Right ventricle myocardium superior (tissue), 1 donor: ENCODE data around the gene ADARB1. TPM values are rescaled to one million over a fixed set of nuclear protein-coding genes. Genes with fewer than 3 reads are reported as not detected.
A peak's percentile ranks its signal among the peaks of the same experiment; 100 is the strongest.

Experiments used
- ATAC-seq: fragments of 200-7000 bp; cut with Tn5 transposase; one replicate; pipeline ENCODE4 v1.9.1; 2020; ENCODE audit warnings: mild to moderate bottlenecking; ENCODE audit not compliant: poor library complexity
- DNase-seq: peaks from one replicate; pipeline ENCODE4 v3.0.0-alpha.2; 2020
- intact Hi-C: fragments of 100-400 bp; cut with DNase I; formaldehyde crosslinking; loops from one replicate; pipeline ENCODE4 v1.11.2; 2022
- total RNA-seq: library from RNA; stranded (reverse); fragmentation: NEBNext Ultra II Directional; extraction: Animal tissue kit (Norgen Biotek cat#: 25700); gene quantifications from one replicate; pipeline ENCODE4 v1.2.1, GENCODE V29; 2021
- donor health status: DM: no; HTN: yes; CAD: no; lungs with severe emphysema.

The ADARB1 gene
- total RNA-seq, 1 donor from 2014 or later: 11.6 TPM

- intact Hi-C loops: no loop called here
- DNase-seq: no peak
- ATAC-seq: no peak
Observed at GRCh38 chr21:45219517-45219916, 145.1 kb downstream of the ADARB1 start.

GRCh38 chr21:45220071-45220481 lies 145.7 kb downstream of the ADARB1 start:
- no peak for DNase-seq
- ATAC-seq: peak; percentile 48
- intact Hi-C loops: no loop called here

- ATAC-seq (no peak), DNase-seq (no peak)
- intact Hi-C loops: no loop called here
Observed at GRCh38 chr21:45220714-45221490, 146.5 kb downstream of the ADARB1 start.

GRCh38 chr21:45222001-45222400 lies 147.6 kb downstream of the ADARB1 start:
- DNase-seq (no peak), ATAC-seq (no peak)
- intact Hi-C loops: no loop called here

- no peak for ATAC-seq
- DNase-seq: no peak
- intact Hi-C loops: no loop called here
Observed at GRCh38 chr21:45223236-45224185, 149.1 kb downstream of the ADARB1 start.

- intact Hi-C loops: no loop called here
- DNase-seq (no peak), ATAC-seq (peak; percentile 19)
Observed at GRCh38 chr21:45224189-45224938, 150.0 kb downstream of the ADARB1 start.

- intact Hi-C loops: no loop called here
- no peak for ATAC-seq
Observed at GRCh38 chr21:45225041-45225740, 150.8 kb downstream of the ADARB1 start.

GRCh38 chr21:45225741-45226327 lies 151.5 kb downstream of the ADARB1 start:
- intact Hi-C loops: no loop called here
- DNase-seq: no peak
- ATAC-seq: no peak

More at GRCh38 chr21:45225041-45225740, 150.8 kb downstream of the ADARB1 start:
- DNase-seq: no peak

- ATAC-seq: no peak
- intact Hi-C loops: no loop called here
- no peak for DNase-seq
Observed at GRCh38 chr21:45226540-45227326, 152.4 kb downstream of the ADARB1 start.

GRCh38 chr21:45227735-45228134 lies 153.4 kb downstream of the ADARB1 start:
- DNase-seq: no peak
- intact Hi-C loops: no loop called here
- no peak for ATAC-seq

- intact Hi-C loops: no loop called here
- ATAC-seq (no peak), DNase-seq (no peak)
Observed at GRCh38 chr21:45228171-45228641, 153.8 kb downstream of the ADARB1 start.

GRCh38 chr21:45228656-45229240 lies 154.4 kb downstream of the ADARB1 start:
- intact Hi-C loops: no loop called here
- ATAC-seq: no peak

GRCh38 chr21:45231705-45232104 lies 157.3 kb downstream of the ADARB1 start:
- intact Hi-C loops: no loop called here
- DNase-seq: no peak
- no peak for ATAC-seq

More at GRCh38 chr21:45228656-45229240, 154.4 kb downstream of the ADARB1 start:
- DNase-seq: no peak

GRCh38 chr21:45234127-45234526 lies 159.7 kb downstream of the ADARB1 start:
- ATAC-seq (no peak), DNase-seq (no peak)
- intact Hi-C loops: no loop called here

- DNase-seq: no peak
- intact Hi-C loops: no loop called here
- ATAC-seq: no peak
Observed at GRCh38 chr21:45234965-45235364, 160.6 kb downstream of the ADARB1 start.

- intact Hi-C loops: no loop called here
- ATAC-seq (no peak), DNase-seq (no peak)
Observed at GRCh38 chr21:45235488-45235887, 161.1 kb downstream of the ADARB1 start.

- no peak for ATAC-seq
- intact Hi-C loops: no loop called here
- DNase-seq: no peak
Observed at GRCh38 chr21:45236481-45236880, 162.1 kb downstream of the ADARB1 start.
